Skeletal muscle tissue (tissue), 4 donors: Measurements from ENCODE around the gene DTX2. TPM values are rescaled to one million over a fixed set of nuclear protein-coding genes. Genes with fewer than 3 reads are reported as not detected.
"Not testable (repeated sequence)": the region's sequence is repeated elsewhere in the genome, so short reads cannot be mapped to it uniquely, and the experiment has no call there.

ENCODE experiments used
- H3K27ac ChIP-seq: one replicate; pipeline ENCODE4 v1.7.0; 2013; ENCODE audit warnings: mild to moderate bottlenecking, low read depth, low read length, inconsistent platforms
- H3K27me3 ChIP-seq, 3 donors: one replicate each; pipeline ENCODE4 v1.7.0; 2013; ENCODE audit warnings: low read length in 3 of 3; ENCODE audit not compliant: control insufficient read depth in 3 of 3, insufficient read depth in 3 of 3
- H3K36me3 ChIP-seq, 3 donors: one replicate each; pipeline ENCODE4 v1.7.0; 2013; ENCODE audit warnings: low read length in 3 of 3; ENCODE audit not compliant: control insufficient read depth in 3 of 3, insufficient read depth in 3 of 3
- H3K4me1 ChIP-seq, 3 donors: one replicate each; pipeline ENCODE4 v1.7.0; 2013; ENCODE audit warnings: low read length in 3 of 3, mild to moderate bottlenecking in 3 of 3; ENCODE audit not compliant: control insufficient read depth in 3 of 3, insufficient read depth in 3 of 3
- H3K4me3 ChIP-seq, 3 donors: one replicate each; pipeline ENCODE4 v1.7.0; 2013; ENCODE audit warnings: low read length in 3 of 3
- H3K9ac ChIP-seq, 3 donors: one replicate each; pipeline ENCODE4 v1.7.0; 2013; ENCODE audit warnings: low read length in 3 of 3, mild to moderate bottlenecking in 3 of 3, moderate library complexity in 2 of 3, low read depth in 1 of 3
- H3K9me3 ChIP-seq, 3 donors: one replicate each; pipeline ENCODE4 v1.7.0; 2013; ENCODE audit warnings: low read length in 3 of 3; ENCODE audit not compliant: control insufficient read depth in 3 of 3
- total RNA-seq: library from RNA; depleted of rRNA; stranded (reverse); fragments of >200 nt; gene quantifications from one replicate; pipeline ENCODE4 v1.2.3, GENCODE V29; 2014
- donor health status: Osteomylitis.

Gene DTX2
- total RNA-seq = 4.2 TPM

GRCh38 chr7:76461464-76462101 lies at the start of gene DTX2:
Gene DTX2 (plus strand): TSS chr7:76461709. CDS start chr7:76480510, 18,801 bp downstream.
- not testable (repeated sequence) for H3K9me3 ChIP-seq, H3K36me3 ChIP-seq, H3K27ac ChIP-seq, H3K4me1 ChIP-seq, H3K27me3 ChIP-seq
- peak within 1 kb of the TSS in 1 of 3 donors; percentile 43 for H3K4me3 ChIP-seq
- H3K9ac ChIP-seq = peak within 1 kb of the TSS in 1 of 3 donors; percentile 45

DNA sequence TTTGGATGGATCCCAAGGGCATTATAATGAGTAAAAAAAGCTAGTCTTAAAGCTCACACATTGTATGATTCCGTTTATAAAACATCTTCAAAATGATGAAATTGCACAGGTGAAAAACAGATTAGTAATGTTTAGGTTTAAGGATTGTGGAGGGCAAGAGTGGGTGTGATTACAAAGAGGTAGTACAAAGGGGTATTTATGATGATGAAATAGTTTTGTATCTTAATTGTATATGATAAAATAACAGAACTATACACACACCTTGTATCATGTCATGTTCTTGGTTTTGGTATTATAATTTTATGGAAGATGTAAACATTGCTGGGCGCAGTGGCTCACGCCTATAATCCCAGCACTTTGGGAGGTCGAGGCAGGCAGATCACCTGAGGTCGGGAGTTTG lies 49.3 kb upstream of the DTX2 start:
- H3K27ac ChIP-seq = no peak overlapping the region
- H3K36me3 ChIP-seq = no peaks in the 10 kb centered on the region
- no peak overlapping the region for H3K9ac ChIP-seq
- H3K4me3 ChIP-seq = no peak overlapping the region
- no peaks in the 10 kb centered on the region for H3K9me3 ChIP-seq
- no peaks in the 10 kb centered on the region for H3K27me3 ChIP-seq
- H3K4me1 ChIP-seq = no peaks in the 10 kb centered on the region

GRCh38 chr7:76417654-76418310 lies 43.7 kb upstream of the DTX2 start:
- not testable (repeated sequence) for H3K9ac ChIP-seq, H3K4me1 ChIP-seq, H3K9me3 ChIP-seq, H3K27me3 ChIP-seq, H3K4me3 ChIP-seq, H3K36me3 ChIP-seq, H3K27ac ChIP-seq

GRCh38 chr7:76421097-76421496 lies 40.4 kb upstream of the DTX2 start:
- not testable (repeated sequence) for H3K27me3 ChIP-seq, H3K4me3 ChIP-seq, H3K27ac ChIP-seq, H3K4me1 ChIP-seq, H3K9me3 ChIP-seq, H3K36me3 ChIP-seq, H3K9ac ChIP-seq

DNA sequence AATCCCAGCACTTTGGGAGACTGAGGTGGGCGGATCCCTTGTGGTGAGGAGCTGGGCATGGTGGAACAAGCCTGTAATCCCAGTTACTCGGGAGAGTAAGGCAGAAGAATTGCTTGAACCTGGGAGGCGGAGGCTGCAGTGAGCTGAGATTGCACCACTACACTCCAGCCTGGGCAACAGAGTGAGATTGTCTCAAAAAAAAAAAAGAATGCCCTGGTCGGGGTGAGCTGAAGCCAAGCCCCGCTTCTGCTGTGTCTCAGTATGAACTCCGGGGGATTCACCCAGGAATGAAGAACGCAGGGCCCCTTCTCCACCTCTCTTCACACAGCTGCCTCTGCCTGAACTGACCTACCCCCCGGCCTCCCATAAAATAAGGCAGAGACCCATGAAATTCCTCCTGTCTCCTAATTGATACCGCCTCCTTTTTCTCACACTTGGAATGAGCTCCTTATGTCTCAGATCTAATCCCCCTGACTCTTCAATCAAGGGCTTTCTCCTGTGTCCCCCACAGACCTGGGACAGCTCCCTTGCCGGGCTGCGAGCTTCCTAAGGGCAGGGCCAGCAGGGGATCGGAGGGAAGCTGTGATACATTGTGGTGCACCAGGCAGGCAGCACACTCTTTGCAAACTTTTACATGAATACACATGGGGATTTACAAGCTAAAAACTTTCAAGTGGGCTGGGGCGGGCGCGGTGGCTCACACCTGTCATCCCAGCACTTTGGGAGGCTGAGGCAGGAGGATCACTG lies 37.7 kb upstream of the DTX2 start:
- no peak overlapping the region for H3K9ac ChIP-seq
- H3K27me3 ChIP-seq = peaks cover 0 to 4% (median 2%) of the 10 kb centered on the region in 3 donors

DNA sequence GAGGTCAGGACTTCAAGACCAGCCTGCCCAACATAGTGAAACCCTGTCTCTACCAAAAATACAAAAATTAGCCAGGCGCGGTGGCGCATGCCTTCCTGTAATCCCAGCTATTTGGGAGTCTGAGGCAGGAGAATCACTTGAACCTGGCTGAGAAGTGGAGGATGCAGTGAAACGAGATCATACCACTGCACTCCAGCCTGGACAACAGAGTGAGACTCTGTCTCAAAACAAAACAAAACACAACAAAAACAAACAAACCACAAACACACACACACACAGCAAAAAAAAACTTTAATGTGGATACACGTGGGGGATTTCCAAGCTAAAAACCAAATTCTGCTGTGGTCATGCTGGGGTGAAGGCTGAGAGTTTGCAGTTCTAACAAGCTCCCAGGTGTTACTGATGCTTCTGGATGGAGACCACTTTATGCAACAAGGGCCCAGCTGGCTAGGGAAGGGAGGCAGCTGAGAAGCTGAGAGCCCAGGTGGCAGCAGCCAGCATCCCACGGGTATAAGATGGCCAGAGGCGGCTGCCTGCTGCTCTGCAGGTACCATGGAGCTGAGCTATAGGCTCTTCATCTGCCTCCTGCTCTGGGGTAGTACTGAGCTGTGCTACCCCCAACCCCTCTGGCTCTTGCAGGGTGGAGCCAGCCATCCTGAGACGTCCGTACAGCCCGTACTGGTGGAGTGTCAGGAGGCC lies 36.9 kb upstream of the DTX2 start, which contains the start of gene ZP3:
TSS of gene ZP3 (plus strand) at position 538 of the 699 bp plus-strand sequence. CDS start at position 553, 15 bp downstream.
- Histone ChIP-seq H3K27me3 (peaks cover 0 to 4% (median 2%) of the 10 kb centered on the region in 3 donors), H3K4me3 (no peak within 1 kb of the TSS), H3K27ac (no peak within 1 kb of the TSS), H3K36me3 (no peaks in the 10 kb centered on the region), H3K4me1 (peaks cover 0 to 4% (median 0%) of the 10 kb centered on the region in 3 donors), H3K9ac (no peak within 1 kb of the TSS), H3K9me3 (no peaks in the 10 kb centered on the region)

More for the DNA sequence above, 37.7 kb upstream of the DTX2 start:
- H3K9me3 ChIP-seq = no peaks in the 10 kb centered on the region
- no peaks in the 10 kb centered on the region for H3K36me3 ChIP-seq
- H3K4me3 ChIP-seq = no peak overlapping the region
- no peak overlapping the region for H3K27ac ChIP-seq
- peaks cover 0 to 4% (median 0%) of the 10 kb centered on the region in 3 donors for H3K4me1 ChIP-seq

GRCh38 chr7:76425156-76425555 lies 36.4 kb upstream of the DTX2 start:
- Histone ChIP-seq H3K4me3 (no peak overlapping the region), H3K36me3 (no peaks in the 10 kb centered on the region), H3K9me3 (no peaks in the 10 kb centered on the region), H3K27ac (no peak overlapping the region), H3K9ac (no peak overlapping the region), H3K27me3 (peaks cover 0 to 4% (median 2%) of the 10 kb centered on the region in 3 donors), H3K4me1 (peaks cover 0 to 4% (median 0%) of the 10 kb centered on the region in 3 donors)

GRCh38 chr7:76425558-76425957 lies 36.0 kb upstream of the DTX2 start:
- H3K27me3 ChIP-seq, H3K9me3 ChIP-seq, H3K27ac ChIP-seq, H3K9ac ChIP-seq, H3K4me1 ChIP-seq, H3K36me3 ChIP-seq, H3K4me3 ChIP-seq: not testable (repeated sequence)

- H3K27me3 ChIP-seq = peaks cover 0 to 4% (median 2%) of the 10 kb centered on the region in 3 donors
- H3K4me1 ChIP-seq = peaks cover 0 to 4% (median 0%) of the 10 kb centered on the region in 3 donors
- no peak overlapping the region for H3K27ac ChIP-seq
- H3K9me3 ChIP-seq = no peaks in the 10 kb centered on the region
- H3K9ac ChIP-seq = no peak overlapping the region
- H3K36me3 ChIP-seq = no peaks in the 10 kb centered on the region
- no peak overlapping the region for H3K4me3 ChIP-seq
Measured at GRCh38 chr7:76426246-76426645, 35.3 kb upstream of the DTX2 start.
